NCI-H1417 treated with DMSO at 0.1 percent for 48 hours (cell line): ENCODE measurements around the gene CYSTM1.

ENCODE experiments used
- DNase-seq: peaks from one replicate; lab custom pipeline; 2025; lab: John Stamatoyannopoulos, UW

The CYSTM1 gene

DNA sequence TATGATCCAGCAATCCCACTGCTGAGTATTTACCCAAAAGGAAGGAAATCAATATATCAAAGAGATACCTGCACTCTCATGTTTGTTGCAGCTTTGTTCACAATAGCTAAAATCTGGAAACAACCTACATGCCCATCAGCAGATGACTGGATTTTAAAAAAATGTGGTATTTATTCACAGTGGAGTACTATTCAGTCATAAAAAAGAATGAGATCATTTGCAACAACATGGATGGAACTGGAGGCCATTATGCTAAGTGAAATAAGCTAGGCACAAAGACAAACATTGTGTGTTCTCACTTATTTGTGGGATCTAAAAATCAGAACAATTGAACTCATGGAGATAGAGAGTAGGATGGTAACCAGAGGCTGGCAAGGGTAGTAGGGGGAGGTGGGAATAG lies 33.1 kb downstream of the CYSTM1 start:
- DNase-seq: no peak

- no peak for DNase-seq
Measured at GRCh38 chr5:140213370-140213983, 38.5 kb downstream of the CYSTM1 start.

DNA sequence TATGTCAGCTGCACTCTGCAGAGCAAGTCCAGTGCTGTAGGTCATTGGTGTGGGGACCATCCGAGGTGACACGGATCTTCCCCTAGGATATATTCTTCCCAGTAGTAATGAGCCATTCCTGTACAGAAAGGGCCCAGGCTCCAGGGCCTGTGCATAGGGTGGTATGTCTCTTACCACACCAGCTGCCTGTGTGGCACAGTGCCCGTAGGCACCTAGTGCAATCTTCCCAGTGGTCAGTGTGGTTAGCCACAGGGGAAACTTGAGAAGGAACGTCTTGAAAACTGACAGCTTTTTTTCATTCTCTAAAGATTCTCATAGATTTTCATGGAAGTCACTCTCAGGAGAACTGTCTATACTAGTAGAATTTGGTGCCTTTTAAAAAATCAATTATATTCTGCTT lies 39.8 kb downstream of the CYSTM1 start:
- DNase-seq: no peak

DNA sequence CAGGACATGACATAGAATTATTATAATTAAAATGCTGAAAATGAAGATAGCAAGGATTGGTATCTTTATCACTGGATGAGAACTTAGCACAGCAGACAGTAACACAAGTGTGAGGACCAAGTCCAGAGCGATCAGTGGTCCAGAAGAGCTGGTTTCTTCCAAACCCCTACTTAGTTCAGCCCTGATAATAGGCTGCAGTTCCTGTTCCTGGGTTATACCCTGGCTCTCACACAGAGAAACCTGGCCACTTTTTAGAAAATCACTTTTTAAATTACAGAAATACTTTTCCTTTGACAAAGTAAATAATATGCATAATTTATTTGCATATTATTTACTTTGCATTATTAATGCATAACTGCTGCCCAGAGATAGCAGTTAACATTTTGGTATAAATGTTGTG lies 40.3 kb downstream of the CYSTM1 start:
- DNase-seq: no peak

GRCh38 chr5:140216478-140217074 lies 41.6 kb downstream of the CYSTM1 start:
- no peak for DNase-seq

- no peak for DNase-seq
Measured at GRCh38 chr5:140217299-140218026, 42.5 kb downstream of the CYSTM1 start.

GRCh38 chr5:140219068-140219991 lies 44.3 kb downstream of the CYSTM1 start:
- DNase-seq: no peak

DNA sequence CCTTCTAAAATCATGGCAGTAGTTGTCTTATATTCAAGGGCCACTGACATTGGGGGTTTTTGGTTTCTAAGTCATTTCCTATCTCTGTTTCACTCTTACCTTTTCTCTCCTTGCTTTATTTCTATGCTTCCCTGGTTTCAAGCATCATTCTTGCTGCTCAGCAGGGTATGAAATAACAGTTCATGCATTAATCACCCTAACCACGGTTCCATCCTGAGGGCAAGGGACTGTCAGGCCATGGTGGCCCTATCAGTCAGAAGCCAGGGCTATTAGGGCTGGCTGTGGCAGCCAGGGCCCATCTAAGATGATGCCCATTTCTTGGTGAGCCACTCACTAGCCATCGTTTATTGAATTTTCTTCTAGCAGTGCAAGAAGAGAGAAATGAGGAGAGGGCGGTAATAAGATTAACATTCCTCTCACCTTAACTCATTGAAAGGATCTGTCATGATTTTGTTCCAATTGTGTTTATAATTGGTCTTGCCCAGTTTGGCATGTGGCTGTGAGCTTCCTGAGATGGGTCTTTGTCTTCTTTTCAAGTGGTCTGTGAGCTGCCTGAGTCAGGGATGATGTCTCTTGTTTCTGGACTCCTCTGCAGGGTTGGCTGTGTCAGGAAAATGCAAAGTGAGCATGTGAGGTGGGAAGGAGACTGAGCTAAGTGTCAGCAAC lies 45.2 kb downstream of the CYSTM1 start:
- no peak for DNase-seq

- DNase-seq: no peak
Measured at GRCh38 chr5:140220698-140221064, 45.7 kb downstream of the CYSTM1 start.

DNA sequence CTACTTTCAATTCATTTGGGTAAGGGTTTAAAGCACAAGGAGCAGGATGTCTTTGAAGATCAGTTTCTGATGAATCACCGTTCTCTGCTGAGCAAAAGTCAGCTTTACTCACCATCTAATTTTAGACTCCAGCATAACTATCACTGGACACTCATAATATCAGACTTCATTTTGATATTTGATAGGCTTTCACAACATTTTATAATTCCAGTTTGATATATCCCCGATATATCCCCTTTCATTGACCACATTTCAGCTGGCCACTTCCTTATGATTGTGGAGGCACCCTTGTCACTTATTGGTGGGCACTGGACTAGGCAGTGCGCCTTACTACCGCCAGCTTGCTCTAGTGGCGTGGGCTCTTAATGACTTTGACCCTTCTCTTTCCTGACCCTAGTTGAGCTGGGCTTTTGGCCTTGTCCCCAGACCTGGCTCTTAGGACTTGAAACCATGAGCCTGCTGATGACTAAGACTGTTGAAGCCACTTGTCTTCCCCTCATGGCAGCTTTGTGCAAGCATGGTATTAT lies 46.8 kb downstream of the CYSTM1 start:
- no peak for DNase-seq

- DNase-seq: no peak
Measured at GRCh38 chr5:140222416-140222815, 47.4 kb downstream of the CYSTM1 start.

DNA sequence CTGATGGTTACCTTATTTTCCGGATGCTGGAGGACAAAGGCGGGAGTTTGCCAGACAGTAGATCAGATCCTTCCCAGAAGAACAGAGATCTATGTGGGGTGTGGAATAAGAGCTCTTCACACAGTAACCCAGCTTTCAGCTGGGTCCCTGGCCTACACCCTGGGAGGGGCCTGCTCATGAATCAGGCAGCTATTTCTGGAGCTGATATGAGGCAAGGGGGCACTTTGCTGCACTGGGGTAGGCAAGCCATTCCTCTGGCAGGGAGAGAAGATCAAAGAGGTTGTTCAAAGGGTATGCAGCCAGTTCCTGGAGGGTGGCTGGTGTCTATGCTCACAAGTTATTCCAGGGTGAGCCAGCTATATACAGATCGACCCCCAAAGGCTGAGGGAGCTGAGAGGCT lies 48.6 kb downstream of the CYSTM1 start:
- no peak for DNase-seq

GRCh38 chr5:140224658-140225057 lies 49.7 kb downstream of the CYSTM1 start:
- DNase-seq: no peak

DNA sequence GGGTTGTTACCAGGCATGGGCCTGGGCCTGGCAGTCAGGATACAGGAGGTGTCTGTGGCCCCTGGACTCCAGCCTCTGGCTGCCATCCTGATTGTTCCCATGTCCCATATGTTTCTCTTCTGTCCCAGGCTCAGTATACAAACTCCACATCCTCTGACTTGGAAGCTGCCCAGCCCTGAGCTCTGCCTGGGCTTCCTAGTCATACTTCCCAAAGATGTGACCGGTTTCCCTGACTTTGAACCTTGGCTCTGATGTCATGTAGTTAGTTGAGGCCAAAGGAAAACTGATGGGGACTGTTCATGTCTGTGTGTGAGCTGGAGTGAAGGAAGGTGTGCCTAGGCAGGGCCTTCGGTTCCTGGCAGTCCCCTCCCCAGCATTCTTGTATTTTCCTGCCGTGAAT lies 50.4 kb downstream of the CYSTM1 start:
- DNase-seq: no peak

- DNase-seq: no peak
Measured at GRCh38 chr5:140227046-140227445, 52.1 kb downstream of the CYSTM1 start.

- DNase-seq: no peak
Measured at GRCh38 chr5:140228364-140228837, 53.4 kb downstream of the CYSTM1 start.

DNA sequence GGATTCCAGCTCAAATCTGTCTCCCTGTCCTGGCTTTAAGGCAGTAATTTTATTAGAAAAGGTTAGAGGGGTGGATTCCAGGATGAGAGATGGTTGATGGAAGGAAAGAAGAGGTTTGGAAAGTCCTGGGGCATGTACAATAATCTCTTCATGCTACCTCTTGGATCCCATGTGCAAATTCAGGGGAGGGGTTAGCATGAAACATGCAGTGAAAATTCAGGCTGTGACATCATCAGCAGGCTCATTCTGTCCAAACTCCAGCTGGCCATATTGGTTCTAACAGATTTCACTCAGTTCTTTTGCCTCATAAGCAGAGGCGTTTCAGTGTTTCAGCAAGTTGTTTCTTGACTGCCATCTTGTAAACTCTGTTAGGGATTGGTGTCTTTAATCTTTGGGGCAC lies 55.4 kb downstream of the CYSTM1 start:
- no peak for DNase-seq

DNA sequence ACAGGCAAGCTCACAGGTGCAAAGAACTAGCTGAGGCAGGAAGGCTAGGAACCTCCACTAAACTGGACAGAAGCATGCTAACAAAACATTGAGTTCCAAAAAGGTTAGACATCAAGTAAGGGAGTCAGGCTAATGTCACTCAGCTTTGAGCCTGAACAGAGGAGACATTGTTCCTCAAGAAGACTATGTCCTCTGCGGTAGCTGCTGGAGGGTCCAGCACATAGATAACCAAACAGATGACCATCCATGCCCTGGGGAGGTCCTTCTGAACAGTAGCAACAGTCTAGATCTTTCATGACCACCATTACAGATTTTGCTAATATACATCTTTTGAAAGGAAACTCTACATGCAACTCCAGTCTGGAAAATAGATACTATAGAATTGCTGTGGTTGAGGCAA lies 57.7 kb downstream of the CYSTM1 start:
- no peak for DNase-seq

DNA sequence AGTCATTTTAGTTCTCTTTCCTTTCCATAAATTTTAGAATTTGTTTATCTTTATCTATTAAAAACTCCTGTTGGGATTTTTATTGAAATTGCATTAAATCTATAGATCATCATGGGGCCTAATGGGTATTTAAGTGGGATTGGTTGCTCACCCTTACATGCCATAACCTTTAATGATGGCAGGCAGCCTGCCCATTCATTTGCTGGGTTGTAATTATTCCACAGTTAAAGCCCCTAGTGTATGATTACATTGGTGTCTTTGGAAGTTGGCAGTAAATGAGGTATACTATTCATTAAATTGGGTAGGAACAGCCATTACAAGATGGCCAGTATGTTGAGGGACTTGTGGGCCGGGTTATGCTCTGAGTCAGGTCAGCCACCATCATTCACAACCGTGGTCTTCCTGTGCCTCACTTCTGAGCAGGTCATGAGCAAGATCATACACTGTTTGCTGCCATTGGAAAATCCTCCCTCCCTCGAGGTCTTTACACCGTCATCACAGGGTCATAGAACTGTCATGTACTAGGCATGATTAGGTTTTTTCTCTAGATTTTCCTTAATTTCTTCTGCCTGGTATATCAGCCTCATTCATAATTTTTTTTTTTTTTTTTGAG lies 59.5 kb downstream of the CYSTM1 start:
- DNase-seq: no peak

DNA sequence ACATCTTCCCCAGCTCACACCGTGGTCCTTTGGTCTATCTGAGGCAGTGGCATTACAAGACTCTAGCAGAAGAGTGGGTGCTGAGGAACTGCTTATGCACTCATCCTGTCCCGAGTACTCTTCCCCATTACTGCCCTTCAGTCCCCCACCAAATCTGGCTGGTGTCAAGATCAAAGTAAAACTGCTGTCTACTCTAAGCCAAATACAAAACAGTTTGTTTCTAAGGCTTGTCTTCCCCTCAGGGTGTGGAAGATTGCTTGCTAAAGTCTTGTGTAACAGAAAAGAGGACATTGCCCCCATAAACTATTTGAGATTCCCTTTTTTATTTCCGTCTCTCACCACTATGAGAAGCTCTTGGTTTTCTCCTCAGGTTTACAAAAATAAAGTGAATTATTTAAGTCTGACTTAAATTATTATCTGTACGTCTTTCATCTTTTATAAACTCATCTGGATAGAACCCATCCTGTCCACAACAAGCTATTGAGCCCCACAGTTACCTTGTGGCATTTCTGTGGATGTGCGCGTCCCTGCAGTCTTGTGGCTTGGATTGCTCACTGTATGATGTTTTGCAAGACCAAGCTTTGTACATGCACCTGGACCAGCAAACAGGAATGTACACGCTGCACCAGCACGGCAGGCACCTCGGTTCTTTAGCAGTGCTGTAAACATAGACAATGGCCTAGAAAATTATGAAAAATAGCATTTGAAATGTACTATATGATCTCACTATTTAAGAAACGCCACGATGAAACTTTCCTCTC lies 61.0 kb downstream of the CYSTM1 start:
- DNase-seq: no peak
